Thyroid gland (tissue), 4 donors: ENCODE results near the gene ACOX1.

Source experiments
- CTCF ChIP-seq, 6 experiments: fragments of 200-600 bp in 3 of 6; fragments of 450-650 bp in 3 of 6; sonication (generic) in 3 of 6; IDR thresholded peaks; one replicate each; pipeline ENCODE4 v1.5.1; 2016 to 2019; ENCODE audit warnings: antibody characterized with exemption in 6 of 6, mild to moderate bottlenecking in 2 of 6, inconsistent platforms in 1 of 6, moderate library complexity in 1 of 6
- POLR2A ChIP-seq, 2 donors: fragments of 450-650 bp; IDR thresholded peaks; one replicate each; pipeline ENCODE4 v1.6.1; 2017; ENCODE audit warnings: antibody characterized with exemption in 2 of 2, mild to moderate bottlenecking in 2 of 2, moderate library complexity in 1 of 2

GRCh38 chr17:75980188-75981018 lies 1.4 kb upstream of the ACOX1 start:
- TF ChIP-seq CTCF (IDR thresholded peaks at IDR 0.05) (no peak), POLR2A (IDR thresholded peaks at IDR 0.05) (no peak)
